GM19324 (cell line): Measurements from ENCODE around the gene SSU72.
A peak's percentile ranks its signal among the peaks of the same experiment; 100 is the strongest.

ENCODE experiments used
- ATAC-seq: cut with Tn5 transposase; IDR thresholded peaks from one replicate; pipeline ENCODE4 v1.9.1; 2021; ENCODE audit warnings: mild to moderate bottlenecking, moderate library complexity; ENCODE audit not compliant: unreplicated experiment, low FRiP score

SSU72 gene

DNA sequence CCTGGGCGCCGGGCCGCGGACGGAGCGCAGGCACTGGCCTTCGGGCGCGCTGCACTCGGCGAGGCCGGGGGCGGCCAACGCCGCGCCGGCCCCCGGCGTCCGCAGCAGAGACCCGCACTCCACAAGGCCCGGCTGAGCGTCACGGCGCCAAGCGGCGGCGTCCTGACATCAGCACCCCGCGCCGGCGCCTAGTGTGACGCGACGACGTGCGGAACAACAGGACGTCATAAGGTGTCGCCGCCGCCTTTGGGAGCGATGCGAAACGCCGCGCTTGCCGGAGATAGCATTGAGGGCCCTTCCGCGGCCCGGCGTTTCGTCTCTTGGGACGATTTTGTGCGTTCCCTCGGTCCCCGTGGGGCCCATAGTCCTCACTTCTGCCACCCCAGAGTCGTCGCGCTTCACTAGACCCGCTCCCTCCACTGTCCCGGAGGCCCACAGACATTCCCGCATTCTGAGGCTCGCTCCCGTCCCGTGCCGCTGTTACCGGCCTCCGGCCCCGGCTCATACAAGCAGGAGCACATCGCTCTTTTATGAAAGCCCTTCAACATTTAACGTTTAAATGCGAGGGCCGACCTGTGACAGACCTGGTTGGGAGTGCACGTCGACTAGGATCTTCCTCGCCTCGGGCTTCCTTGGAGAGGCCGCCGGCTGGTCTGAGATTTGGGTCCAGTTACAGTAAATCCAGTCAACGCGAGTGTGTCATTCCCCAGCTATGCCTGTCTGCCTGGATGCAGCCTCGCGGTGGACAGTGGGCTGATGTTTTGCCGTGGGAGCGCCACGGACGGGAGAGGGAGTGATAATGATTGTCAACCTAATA, at the start of gene SSU72:
TSS of gene SSU72 (minus strand) at position 143 of the 817 bp plus-strand sequence. CDS start 306 bp downstream, outside the sequence.
- peak; percentile 89 for ATAC-seq

DNA sequence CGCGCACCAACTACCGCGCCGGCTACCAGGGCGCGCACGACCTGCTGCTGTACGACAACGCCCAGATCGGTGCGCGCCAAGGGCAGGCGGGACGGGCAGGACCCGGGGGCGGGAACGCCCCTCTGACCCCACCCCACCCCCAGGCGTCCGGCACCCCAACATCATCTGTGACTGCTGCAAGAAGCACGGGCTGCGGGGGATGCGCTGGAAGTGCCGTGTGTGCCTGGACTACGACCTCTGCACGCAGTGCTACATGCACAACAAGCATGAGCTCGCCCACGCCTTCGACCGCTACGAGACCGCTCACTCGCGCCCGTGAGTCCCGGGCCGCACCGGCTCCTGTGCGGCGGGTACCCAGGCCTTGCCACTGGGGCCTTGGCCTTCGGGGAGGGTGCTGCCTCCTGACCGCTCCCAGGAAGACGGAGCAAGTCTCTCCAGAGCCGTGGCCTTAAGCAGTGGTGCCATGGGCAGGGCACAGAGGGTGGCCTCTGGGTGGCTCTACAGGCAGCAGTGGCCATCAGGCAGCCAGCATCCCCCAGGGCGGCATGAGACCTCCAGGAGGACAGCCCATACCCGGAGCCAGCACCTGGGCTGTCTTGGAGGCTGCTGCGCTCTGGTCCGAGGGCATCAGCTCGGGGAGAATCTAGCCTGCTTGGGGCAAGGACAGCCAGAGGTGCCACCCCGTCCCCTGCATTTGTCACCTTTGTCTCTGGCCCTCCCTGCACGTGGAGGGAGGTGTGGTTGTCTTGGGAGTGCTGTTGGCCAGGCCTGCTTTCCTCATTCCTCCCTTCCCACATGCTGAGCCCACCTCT, 49.2 kb upstream of the SSU72 start:
- ATAC-seq, result no peak

DNA sequence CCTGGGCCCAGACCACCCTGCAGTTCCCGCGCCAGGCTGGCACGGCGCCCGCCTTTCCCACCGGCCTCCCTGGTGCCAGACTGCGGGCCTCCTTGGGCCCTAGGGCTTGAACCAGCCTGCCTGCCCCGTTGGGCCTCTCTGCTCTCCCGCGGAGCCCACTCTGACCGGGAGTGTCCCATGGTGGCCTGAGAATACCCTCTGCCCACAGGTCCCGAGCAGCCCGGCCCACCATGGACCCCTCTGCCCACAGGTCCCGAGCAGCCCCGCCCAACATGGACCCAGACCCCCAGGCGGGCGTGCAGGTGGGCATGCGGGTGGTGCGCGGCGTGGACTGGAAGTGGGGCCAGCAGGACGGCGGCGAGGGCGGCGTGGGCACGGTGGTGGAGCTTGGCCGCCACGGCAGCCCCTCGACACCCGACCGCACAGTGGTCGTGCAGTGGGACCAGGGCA, 48.5 kb upstream of the SSU72 start:
- ATAC-seq, result no peak

DNA sequence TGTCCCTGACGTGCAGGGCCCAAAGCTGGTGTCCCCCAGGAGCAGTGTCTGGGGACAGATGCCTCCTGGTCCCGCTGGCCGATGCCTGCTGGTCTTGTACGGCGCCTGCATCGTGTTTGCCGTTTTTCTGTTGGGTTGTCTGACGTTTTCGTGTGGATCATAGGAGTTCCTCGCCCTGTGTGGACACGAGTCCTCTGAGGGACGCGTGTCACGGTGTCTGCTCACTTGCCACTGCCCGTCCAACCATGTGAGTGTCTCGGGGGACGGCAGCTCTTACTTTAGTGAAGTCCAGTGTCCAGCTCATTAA, 48.1 kb upstream of the SSU72 start:
- no peak for ATAC-seq

DNA sequence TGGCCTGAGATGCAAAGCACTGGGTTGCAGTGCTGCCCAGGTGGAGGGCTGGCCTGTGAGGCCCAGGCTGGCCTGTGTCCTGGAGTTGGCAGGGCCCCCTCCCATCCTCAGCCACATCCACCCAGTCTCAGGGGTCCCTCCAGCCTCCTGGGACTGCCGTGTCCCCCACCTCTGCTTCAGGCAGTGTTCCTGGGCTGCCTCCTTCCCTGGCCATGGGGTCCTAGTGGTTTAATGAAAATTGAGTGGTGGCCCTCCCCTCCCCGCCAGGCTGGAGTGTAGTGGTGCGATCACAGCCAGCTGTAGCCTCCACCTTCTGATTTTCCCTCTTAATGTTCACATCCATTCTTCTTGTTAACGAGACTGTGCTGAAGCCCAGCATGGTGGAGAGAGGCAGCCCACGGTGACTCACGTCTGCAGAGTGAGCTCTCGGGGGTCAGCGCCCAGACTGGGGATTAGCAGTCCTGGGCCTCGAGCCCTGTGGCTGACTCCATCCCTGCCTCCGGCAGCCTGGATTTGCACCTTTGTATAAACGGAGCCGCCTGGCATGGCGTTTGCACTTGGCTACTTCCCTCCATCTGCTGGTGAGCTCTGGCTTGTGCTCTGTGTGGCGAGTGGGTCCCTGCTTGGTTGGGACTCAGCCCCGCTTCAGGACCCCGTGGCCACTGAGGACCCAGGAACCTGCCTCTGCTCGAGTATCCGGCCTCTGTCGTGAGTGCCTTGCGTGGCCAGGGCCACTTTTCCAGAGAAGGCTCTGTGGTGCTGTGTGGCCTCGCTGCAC, 47.5 kb upstream of the SSU72 start:
- no peak for ATAC-seq

DNA sequence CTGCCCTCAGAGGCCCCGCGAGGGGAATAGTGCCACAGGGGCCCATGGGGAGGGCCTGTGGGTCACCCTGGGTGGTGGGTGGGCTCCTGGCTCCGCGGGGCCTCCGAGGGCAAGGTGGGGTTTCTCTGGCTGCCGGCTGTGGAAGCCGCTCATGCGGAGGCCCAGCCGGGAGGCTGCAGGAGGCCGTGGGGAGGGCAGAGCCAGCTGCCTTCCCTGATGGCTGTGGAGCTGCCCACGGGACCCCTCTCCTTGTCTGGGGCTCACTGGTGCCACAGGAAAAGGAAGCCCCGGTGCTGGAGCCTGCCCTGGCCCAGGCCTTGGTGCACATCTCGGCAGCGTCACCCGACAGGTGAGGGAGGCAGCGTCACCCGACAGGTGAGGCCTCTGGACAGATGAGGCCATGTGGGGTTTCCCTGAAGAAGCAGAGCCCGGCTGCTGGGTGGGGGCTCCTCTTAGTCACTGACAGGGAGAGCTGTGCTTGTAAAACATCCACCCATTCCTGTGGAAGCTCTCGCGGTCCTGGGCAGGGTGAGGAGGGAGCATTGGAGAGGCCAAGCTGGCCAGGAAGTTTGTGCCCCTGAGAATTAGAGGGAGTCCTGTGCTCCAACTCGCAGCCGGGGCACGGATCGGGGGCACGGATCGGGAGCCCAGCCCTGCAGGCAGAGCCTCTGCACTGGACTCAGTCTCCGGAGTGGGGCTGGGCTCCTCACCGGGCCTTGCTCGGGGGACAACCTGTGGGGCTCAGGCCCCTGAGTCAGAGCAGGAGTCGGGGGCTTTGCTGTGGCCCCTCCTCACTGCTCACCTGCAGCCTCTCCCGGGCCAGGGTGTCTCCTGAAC, 46.7 kb upstream of the SSU72 start:
- ATAC-seq, result no peak

DNA sequence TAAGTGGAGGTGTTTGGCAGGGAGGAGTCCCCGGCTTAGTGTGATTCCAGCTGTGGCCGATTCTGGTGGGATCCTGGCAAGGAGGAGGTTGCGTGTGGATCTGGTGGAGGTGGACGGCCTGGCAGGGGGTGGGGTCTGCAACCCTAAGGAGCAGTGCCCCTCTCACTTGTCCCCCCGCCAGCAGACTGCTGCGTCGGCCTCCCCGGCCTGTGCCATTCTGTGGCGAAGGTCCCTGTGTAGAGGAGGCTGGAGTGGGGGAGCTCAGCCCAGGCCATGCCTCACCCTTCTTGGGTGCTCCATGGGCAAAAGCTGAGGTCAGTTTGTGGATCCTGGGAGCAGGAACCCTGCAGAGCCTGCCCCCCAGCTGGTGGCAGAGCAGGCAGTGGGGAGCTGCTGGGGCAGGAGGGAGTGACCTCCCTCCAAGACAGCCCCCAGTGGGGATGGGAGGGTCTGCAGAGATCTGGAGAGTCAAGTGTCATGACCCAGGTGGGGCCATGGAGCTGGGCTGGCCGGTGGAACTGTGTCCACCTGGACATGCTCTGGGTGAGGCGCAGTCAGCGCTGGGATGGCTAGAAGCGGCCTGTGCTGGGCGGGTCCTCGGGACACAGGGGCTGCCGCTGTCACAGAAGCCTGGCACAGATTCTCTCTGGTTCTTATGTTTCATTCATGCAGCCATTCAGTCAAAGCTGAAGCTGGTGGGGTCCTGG, 45.9 kb upstream of the SSU72 start:
- ATAC-seq, result no peak

DNA sequence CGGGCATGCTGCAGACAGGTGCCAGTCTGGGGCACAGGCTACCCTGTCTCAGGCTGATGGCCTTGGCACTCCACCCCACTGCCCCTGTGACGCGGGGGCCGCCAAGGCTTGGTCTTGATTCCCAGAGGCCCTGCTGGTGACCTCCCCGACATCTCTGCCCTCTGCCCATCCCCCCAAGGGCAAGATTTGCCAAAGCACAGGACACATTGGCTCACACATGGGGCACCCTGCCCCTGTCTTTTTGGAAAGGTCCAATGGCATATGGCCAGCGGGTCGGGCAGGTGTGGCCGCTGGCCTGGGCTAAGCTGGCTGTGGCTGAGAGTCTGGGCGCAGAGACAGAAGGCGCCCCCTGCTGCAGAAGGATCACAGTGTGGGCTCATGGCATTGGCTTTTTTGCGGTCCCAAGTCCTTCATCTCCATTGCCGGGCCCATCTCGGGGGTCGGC, 45.3 kb upstream of the SSU72 start:
- no peak for ATAC-seq

DNA sequence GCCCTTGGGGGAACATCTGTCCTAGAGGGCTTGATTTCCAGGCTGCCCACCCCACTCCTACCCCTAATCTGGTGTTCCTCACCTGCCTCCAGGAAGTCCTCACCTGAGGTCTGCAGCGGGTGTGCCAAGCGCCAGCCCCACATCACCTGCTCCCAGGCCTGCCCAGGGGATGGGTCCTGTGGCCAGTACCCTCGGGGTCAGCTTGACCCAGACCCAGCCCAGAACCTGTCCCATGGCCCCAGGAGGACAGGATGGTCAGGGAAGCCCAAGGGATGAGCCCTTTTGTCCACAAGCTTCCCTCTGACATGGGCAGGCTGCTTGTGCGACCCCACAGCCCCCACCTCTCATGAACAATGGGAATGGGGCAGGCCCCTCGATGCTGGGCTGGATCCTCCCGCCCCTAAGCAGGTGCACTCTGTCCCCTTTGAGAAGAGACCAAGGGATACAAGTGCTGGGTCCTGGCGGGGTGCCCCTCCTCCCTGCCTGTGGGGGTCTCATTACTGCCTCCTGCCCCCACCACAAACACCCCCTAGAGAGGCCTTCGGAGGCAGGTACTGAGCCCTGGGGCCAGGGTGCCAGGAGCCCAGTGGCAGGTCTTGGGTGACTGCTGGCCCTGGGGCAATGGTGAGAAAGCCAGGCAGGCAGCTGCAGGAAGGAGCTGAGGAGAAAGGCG, 43.9 kb upstream of the SSU72 start:
- ATAC-seq, result no peak

DNA sequence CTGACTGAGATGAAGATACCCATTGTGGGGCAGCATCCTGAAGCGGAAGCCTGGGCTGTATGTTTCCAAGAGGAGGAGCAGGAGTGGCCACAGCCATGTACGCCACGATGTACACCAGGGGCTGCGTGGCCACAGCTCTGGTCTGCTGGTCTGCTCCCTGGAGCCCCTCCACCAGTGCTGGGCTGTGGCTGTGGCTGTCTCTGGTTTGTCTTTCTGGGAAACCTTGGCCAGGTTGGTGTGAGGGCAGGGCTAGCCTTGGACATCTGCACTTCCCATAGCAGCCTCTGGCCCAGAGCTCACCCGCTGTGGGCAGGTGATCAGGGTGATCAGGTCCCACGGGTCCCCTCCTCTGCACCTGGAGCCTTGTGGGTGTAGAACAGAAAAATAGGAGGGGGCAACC, 43.3 kb upstream of the SSU72 start:
- ATAC-seq, result no peak

DNA sequence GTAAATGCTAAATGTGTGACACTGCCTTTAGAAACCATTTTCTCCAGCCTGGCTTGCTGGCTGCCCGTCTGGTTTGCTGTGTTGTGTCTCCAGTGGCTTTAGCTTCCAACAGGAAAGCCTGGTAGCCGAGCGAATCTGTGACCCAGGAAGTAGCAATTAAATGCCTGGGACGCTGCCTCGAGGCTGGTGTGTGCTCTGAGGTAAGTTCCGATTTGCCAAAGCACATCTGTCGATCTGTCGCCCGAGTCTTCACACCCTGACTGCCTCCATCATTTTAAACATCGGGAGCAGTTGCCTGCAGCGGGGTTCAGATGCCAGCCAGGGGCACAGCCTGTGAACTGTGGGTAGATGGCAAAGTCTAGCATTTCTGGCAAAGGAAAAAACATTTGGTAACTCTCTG, 42.9 kb upstream of the SSU72 start:
- ATAC-seq, result no peak

DNA sequence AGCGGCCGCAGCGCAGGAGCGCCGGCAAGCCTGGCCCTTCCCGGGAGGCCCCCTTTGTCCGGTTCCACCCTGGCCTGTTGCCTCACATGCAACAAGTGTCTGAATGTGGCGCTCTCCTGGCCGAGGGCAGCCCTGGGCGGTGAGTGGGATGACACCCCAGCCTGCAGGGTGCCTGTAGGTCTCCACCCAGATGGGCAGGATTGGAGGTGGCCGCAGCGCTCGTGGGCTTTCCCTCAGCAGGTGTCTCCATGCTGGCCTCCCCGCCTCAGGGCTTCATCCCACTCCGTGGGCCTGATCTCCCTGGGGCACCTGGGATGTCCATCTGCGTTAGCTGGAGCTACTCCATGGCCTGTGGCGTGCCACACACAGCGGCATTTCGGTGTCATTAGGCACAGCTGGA, 42.2 kb upstream of the SSU72 start:
- no peak for ATAC-seq

DNA sequence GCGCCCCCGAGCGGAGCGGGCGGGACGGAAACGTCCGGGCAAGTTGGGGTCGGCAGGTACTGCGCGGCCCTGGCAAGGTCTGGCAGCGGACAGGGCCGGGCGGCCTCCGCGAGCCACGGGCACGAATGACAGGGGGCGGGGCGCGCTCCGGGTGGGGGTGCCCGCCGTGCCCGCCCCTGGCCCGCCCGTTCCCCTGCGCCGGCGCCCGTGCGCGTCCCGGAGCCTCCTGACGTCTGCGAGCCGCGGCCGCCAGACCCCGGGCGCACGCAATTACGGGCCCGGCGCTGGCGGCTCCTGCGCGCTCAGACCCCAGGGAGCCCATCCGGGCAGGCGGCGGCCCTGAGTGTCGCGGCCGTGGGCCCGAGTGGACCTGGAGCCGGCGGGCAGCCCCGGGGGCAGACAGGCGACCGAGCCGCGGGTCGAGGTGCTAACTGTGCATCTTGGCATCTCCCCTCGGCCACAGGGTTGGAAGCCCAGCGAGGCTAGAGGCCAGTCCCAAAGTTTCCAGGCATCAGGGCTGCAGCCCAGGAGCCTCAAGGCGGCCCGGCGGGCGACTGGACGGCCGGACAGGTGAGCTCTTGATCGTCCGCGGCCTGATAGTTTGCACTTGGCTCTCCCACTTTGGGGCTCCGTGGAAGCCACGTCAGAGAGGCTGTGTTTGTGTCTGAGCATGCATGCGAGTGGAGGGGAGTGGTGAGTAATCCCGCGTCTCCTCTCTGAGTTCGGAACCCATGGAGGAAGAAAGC, 41.6 kb upstream of the SSU72 start:
- ATAC-seq, result no peak

DNA sequence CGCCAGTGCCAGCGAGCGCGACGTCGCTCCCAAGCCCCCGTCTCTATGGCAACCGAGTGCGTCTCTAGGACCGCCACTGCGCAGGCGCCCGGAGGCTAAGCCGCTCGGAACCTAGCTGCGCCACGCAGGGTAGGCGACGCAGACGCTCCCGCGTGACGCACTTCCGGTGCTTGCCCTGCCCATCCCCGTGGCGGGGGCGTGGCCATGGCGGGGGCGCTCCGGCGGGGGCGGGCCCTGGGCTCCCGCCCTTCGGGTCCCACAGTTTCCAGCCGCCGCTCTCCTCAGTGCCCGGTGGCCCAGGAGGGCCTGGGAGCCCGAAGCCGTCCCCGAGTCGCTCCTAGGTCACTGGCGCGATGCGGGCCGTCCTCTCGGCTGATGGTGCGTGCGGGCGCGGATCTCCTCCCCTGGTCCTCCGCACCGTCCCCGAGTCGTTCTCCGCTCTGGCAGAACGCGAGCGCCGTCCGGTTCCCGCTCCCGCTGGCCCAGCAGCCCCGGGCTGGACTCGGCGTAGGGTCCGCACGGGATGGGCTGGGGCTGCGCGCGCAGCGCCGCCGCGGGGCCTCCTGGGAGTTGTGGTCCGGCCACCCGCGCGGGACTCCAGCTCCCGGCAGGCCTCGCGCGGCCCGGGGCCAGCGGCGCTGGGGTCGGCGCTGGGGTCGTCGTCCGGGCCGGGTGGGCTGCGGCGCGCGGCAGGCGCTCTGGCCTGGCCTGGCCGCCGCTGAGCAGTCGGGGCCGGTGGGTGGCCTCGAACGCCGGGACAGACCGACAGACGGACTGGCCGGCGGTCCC, 40.8 kb upstream of the SSU72 start, which contains the start of gene MIB2:
TSS of gene MIB2 (plus strand) at position 245 of the 789 bp plus-strand sequence. CDS start 7,953 bp downstream, outside the sequence.
- ATAC-seq, result peak; percentile 87

DNA sequence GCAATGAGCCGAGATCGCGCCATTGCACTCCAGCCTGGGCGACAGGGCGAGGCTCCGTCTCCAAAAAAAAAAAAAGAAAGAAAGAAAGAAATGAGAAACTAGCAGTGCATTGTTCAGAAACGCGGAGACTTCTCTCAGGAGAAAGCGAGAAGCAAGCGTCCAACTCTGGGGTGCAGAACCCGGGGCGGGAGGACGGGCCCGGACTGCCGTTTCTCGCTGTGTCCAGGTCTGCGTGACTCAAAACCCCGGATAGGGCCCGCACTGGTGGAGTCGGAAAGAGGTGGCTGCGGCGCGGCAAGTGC, 40.2 kb upstream of the SSU72 start:
- ATAC-seq, result no peak

DNA sequence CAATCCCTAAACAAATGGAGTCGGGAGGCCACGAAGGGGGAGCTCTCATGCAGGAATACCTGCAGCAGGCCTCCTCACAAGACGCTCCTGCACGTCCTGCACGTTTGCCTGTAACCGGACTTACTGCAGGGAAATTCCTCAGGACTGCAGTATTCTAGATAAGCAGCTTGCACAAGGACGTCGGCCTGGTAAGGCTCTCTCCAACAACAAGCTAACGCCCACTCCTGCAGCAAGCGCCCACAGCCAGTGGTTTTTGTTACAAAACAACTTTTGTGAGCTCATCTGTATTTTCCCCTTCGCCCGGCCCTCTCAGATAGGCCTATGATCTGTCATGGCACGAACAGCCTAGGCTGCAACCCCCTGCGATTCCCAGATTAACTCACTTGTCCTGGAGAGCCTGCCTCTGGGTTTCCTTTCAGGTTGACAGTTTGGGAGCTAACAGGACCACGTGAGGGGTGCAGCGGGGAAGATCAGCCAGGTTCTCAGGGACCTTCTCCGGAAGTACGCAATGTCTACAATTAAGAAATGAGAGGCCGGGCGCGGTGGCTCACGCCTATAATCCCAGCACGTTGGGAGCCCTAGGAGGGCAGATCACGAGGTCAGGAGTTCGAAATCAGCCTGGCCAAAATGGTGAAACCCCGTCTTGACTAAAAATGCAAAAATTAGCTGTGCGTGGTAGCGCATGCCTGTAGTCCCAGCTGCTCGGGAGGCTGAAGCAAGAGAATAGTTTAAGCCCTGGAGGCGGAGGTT, 39.7 kb upstream of the SSU72 start:
- ATAC-seq, result no peak

DNA sequence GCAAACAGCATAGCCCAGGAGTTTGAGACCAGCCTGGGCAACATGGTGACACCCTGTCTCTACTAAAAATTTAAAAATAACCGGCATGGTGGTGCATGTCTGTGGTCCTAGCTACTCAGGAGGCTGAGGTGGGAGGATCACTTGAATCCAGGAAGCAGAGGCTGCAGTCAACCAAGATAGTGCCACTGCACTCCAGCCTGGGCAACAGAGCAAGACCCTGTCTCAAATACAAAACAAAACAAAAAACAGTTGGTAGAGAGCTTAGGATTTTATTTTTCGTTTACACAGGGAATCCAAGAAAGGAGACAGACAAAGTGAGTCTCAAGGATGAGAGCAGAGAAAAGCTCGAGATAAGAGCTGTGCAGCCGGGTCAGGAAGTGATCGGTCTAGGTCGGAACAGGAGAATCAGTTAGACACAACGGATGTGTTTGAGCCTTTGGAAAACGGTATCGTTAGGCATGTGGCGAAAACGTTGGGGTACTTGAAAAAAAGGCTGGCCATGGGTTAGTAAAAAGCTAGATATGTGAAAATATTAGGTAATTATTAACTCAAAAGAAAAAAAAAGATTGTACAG, 38.9 kb upstream of the SSU72 start:
- ATAC-seq, result no peak
